ENCODE measurements around the gene KRT20.

KRT20 gene

GRCh38 chr17:40850293-40850972 lies 34.6 kb downstream of the KRT20 start:
- no peaks in the 10 kb centered on the region for H3K9me3 ChIP-seq (ENCODE audit: control insufficient read depth, low read length)
- TF ChIP-seq CTCF (IDR thresholded peaks at IDR 0.05) = no peak
- no peak overlapping the region for H3K9ac ChIP-seq
- no peak overlapping the region for H3K4me2 ChIP-seq (ENCODE audit: low read length)
- no peak overlapping the region for H3K4me3 ChIP-seq (ENCODE audit: low read depth, low read length)
- H3K4me1 ChIP-seq = no peaks in the 10 kb centered on the region
- no peaks in the 10 kb centered on the region for H3K79me2 ChIP-seq
- H3K27ac ChIP-seq = no peak overlapping the region
- H3K36me3 ChIP-seq (ENCODE audit: control insufficient read depth, insufficient read depth, low read length) = no peaks in the 10 kb centered on the region
- H2AFZ ChIP-seq = no peak overlapping the region
- no peaks in the 10 kb centered on the region for H3K27me3 ChIP-seq (ENCODE audit: control insufficient read depth, insufficient read depth, low read length)

- H3K9me3 ChIP-seq (ENCODE audit: control insufficient read depth, low read length) = no peaks in the 10 kb centered on the region
- H3K79me2 ChIP-seq = no peaks in the 10 kb centered on the region
- H3K4me3 ChIP-seq (ENCODE audit: low read depth, low read length) = no peak overlapping the region
- H3K4me1 ChIP-seq = no peaks in the 10 kb centered on the region
- H3K9ac ChIP-seq = no peak overlapping the region
- H3K4me2 ChIP-seq (ENCODE audit: low read length) = no peak overlapping the region
- no peak overlapping the region for H3K27ac ChIP-seq
- H3K27me3 ChIP-seq (ENCODE audit: control insufficient read depth, insufficient read depth, low read length) = no peaks in the 10 kb centered on the region
- TF ChIP-seq CTCF (IDR thresholded peaks at IDR 0.05) = no peak
- no peak overlapping the region for H2AFZ ChIP-seq
- no peaks in the 10 kb centered on the region for H3K36me3 ChIP-seq (ENCODE audit: control insufficient read depth, insufficient read depth, low read length)
Observed at GRCh38 chr17:40849723-40850122, 35.3 kb downstream of the KRT20 start.

- Histone ChIP-seq H3K36me3 (ENCODE audit: control insufficient read depth, insufficient read depth, low read length) (no peaks in the 10 kb centered on the region), H3K9me3 (ENCODE audit: control insufficient read depth, low read length) (no peaks in the 10 kb centered on the region), H3K79me2 (no peaks in the 10 kb centered on the region), H3K4me2 (ENCODE audit: low read length) (no peak overlapping the region), H3K4me1 (no peaks in the 10 kb centered on the region), H3K9ac (no peak overlapping the region), H3K4me3 (ENCODE audit: low read depth, low read length) (no peak overlapping the region), H2AFZ (no peak overlapping the region), H3K27me3 (ENCODE audit: control insufficient read depth, insufficient read depth, low read length) (no peaks in the 10 kb centered on the region), H3K27ac (no peak overlapping the region)
- TF ChIP-seq CTCF (IDR thresholded peaks at IDR 0.05) = no peak
Observed at GRCh38 chr17:40848583-40849235, 36.3 kb downstream of the KRT20 start.

- no peaks in the 10 kb centered on the region for H3K79me2 ChIP-seq
- H3K36me3 ChIP-seq (ENCODE audit: control insufficient read depth, insufficient read depth, low read length) = no peaks in the 10 kb centered on the region
- H3K9ac ChIP-seq = no peak overlapping the region
- H3K4me2 ChIP-seq (ENCODE audit: low read length) = no peak overlapping the region
- H3K27me3 ChIP-seq (ENCODE audit: control insufficient read depth, insufficient read depth, low read length) = no peaks in the 10 kb centered on the region
- no peak overlapping the region for H3K27ac ChIP-seq
- no peak overlapping the region for H2AFZ ChIP-seq
- no peaks in the 10 kb centered on the region for H3K9me3 ChIP-seq (ENCODE audit: control insufficient read depth, low read length)
- H3K4me1 ChIP-seq = no peaks in the 10 kb centered on the region
- H3K4me3 ChIP-seq (ENCODE audit: low read depth, low read length) = no peak overlapping the region
- no peak for TF ChIP-seq CTCF (IDR thresholded peaks at IDR 0.05)
Observed at GRCh38 chr17:40846515-40847144, 38.4 kb downstream of the KRT20 start.
